Liver (tissue), 9 donors: ENCODE measurements around the gene FADS1. TPM values are rescaled to one million over a fixed set of nuclear protein-coding genes. Genes with fewer than 3 reads are reported as not detected.

ENCODE experiments used
- DNase-seq: peaks from one replicate; pipeline ENCODE4 v3.0.0-alpha.2; 2017; ENCODE audit warnings: low spot score
- H3K27ac ChIP-seq, 2 donors: one replicate each; pipeline ENCODE4 v1.7.0; 2013; ENCODE audit warnings: inconsistent platforms in 2 of 2, low read length in 2 of 2, control low read depth in 1 of 2, low read depth in 1 of 2, mild to moderate bottlenecking in 1 of 2
- H3K27me3 ChIP-seq, 4 donors: one replicate each; pipeline versions ENCODE4 v1.6.1 to v1.7.0; 2013; ENCODE audit warnings: low read length in 3 of 4, inconsistent platforms in 1 of 4, mild to moderate bottlenecking in 1 of 4, moderate library complexity in 1 of 4; ENCODE audit not compliant: control insufficient read depth in 4 of 4, insufficient read depth in 4 of 4
- H3K36me3 ChIP-seq, 4 donors: one replicate each; pipeline versions ENCODE4 v1.6.1 to v1.7.0; 2013; ENCODE audit warnings: low read length in 3 of 4, mild to moderate bottlenecking in 3 of 4, low read depth in 1 of 4, moderate library complexity in 1 of 4; ENCODE audit not compliant: control insufficient read depth in 4 of 4, insufficient read depth in 3 of 4
- H3K4me1 ChIP-seq, 4 donors: one replicate each; pipeline versions ENCODE4 v1.6.1 to v1.7.0; 2013; ENCODE audit warnings: low read length in 3 of 4, mild to moderate bottlenecking in 3 of 4, moderate library complexity in 1 of 4; ENCODE audit not compliant: control insufficient read depth in 4 of 4, insufficient read depth in 4 of 4
- H3K4me3 ChIP-seq, 3 donors: one replicate each; pipeline versions ENCODE4 v1.6.1 to v1.7.0; 2013; ENCODE audit warnings: low read length in 3 of 3, control low read depth in 1 of 3, low read depth in 1 of 3, mild to moderate bottlenecking in 1 of 3
- H3K9ac ChIP-seq, 2 donors: one replicate each; pipeline ENCODE4 v1.7.0; 2013; ENCODE audit warnings: low read length in 2 of 2, mild to moderate bottlenecking in 2 of 2, moderate library complexity in 2 of 2, control low read depth in 1 of 2, low read depth in 1 of 2
- H3K9me3 ChIP-seq, 4 donors: one replicate each; pipeline versions ENCODE4 v1.6.1 to v1.7.0; 2013; ENCODE audit warnings: low read length in 3 of 4; ENCODE audit not compliant: control insufficient read depth in 4 of 4
- CTCF ChIP-seq: fragments of 150-350 bp; IDR thresholded peaks from 2 replicates; pipeline ENCODE4 v1.5.1; 2017; ENCODE audit warnings: improper control_type of control experiment, low read depth, low read length; ENCODE audit not compliant: missing input control
- EGR1 ChIP-seq, 2 donors: IDR thresholded peaks; 2 replicates each; pipeline ENCODE4 v1.6.1; 2016 to 2018; ENCODE audit warnings: antibody characterized with exemption in 2 of 2, low read depth in 2 of 2
- GABPA ChIP-seq, 2 donors: IDR thresholded peaks in 1 of 2; conservative IDR thresholded peaks in 1 of 2; 2 replicates each; pipeline ENCODE4 v1.6.1; 2016; ENCODE audit warnings: antibody characterized with exemption in 2 of 2, mild to moderate bottlenecking in 1 of 2, moderate library complexity in 1 of 2
- HNF4A ChIP-seq, 2 donors: conservative IDR thresholded peaks; 2 replicates each; pipeline ENCODE4 v1.6.1; 2016; ENCODE audit warnings: antibody characterized with exemption in 2 of 2, mild to moderate bottlenecking in 2 of 2
- HNF4G ChIP-seq: IDR thresholded peaks from 2 replicates; pipeline ENCODE4 v1.6.1; 2016; ENCODE audit warnings: antibody characterized with exemption
- JUND ChIP-seq, 2 donors: IDR thresholded peaks; 2 replicates each; pipeline ENCODE4 v1.6.1; 2016; ENCODE audit warnings: antibody characterized with exemption in 2 of 2
- NR2F2 ChIP-seq: IDR thresholded peaks from 2 replicates; pipeline ENCODE4 v1.6.1; 2016; ENCODE audit warnings: antibody characterized with exemption
- SP1 ChIP-seq: IDR thresholded peaks from 2 replicates; pipeline ENCODE4 v1.6.1; 2018; ENCODE audit warnings: antibody characterized with exemption, mild to moderate bottlenecking
- TAF1 ChIP-seq: conservative IDR thresholded peaks from 2 replicates; pipeline ENCODE4 v1.6.1; 2016; ENCODE audit warnings: antibody characterized with exemption, mild to moderate bottlenecking
- YY1 ChIP-seq: IDR thresholded peaks from 2 replicates; pipeline ENCODE4 v1.6.1; 2016; ENCODE audit warnings: antibody characterized with exemption, mild to moderate bottlenecking
- WGBS: extraction: QIAGEN DNeasy Blood & Tissue Kit; methylation state at CpG from one replicate; pipeline ENCODE4 v1.1.7; 2013; 5-methylcytosine and 5-hydroxymethylcytosine counted together
- polyA plus RNA-seq, 2 donors: library from polyadenylated mRNA; stranded (reverse) in 1 of 2; unstranded in 1 of 2; fragments of 200-250 nt in 1 of 2; fragments of >200 nt in 1 of 2; fragmentation: Nextera tagmentation in 1 of 2; extraction: Ambion mirVana in 1 of 2; gene quantifications; one replicate each; pipeline versions ENCODE4 v1.2.1 to v1.2.3, GENCODE V29; 2013 to 2015
- total RNA-seq, 2 donors: library from RNA; depleted of rRNA; stranded (reverse); fragments of >200 nt; gene quantifications; one replicate each; pipeline ENCODE4 v1.2.3, GENCODE V29; 2014
- TF ChIP-seq, protein P1 (sequence below): IDR thresholded peaks from 2 replicates; pipeline ENCODE4 v1.6.1; 2016; ENCODE audit warnings: antibody characterized with exemption
- TF ChIP-seq, protein P2 (sequence below): IDR thresholded peaks from 2 replicates; pipeline ENCODE4 v1.6.1; 2016; ENCODE audit warnings: antibody characterized with exemption
- TF ChIP-seq, protein P3 (sequence below): IDR thresholded peaks from 2 replicates; pipeline ENCODE4 v1.6.1; 2016; ENCODE audit warnings: antibody characterized with exemption
- donor health status: healthy.
- donor health status: healthy.
- donor health status: healthy.
- donor health status: healthy.
- donor health status: healthy.

Gene FADS1
- total and polyA plus RNA-seq, 4 donors = 16.8 to 137 (median 58.7) TPM

GRCh38 chr11:61775606-61776554 is 40.9 kb downstream of the FADS1 start:
- no peak for TF ChIP-seq HNF4A (conservative IDR thresholded peaks at IDR 0.05)
- TF ChIP-seq, protein P1, sequence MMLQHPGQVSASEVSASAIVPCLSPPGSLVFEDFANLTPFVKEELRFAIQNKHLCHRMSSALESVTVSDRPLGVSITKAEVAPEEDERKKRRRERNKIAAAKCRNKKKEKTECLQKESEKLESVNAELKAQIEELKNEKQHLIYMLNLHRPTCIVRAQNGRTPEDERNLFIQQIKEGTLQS = no peak
- TF ChIP-seq, protein P2, sequence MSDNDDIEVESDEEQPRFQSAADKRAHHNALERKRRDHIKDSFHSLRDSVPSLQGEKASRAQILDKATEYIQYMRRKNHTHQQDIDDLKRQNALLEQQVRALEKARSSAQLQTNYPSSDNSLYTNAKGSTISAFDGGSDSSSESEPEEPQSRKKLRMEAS = no peak
- TF ChIP-seq, protein P3, sequence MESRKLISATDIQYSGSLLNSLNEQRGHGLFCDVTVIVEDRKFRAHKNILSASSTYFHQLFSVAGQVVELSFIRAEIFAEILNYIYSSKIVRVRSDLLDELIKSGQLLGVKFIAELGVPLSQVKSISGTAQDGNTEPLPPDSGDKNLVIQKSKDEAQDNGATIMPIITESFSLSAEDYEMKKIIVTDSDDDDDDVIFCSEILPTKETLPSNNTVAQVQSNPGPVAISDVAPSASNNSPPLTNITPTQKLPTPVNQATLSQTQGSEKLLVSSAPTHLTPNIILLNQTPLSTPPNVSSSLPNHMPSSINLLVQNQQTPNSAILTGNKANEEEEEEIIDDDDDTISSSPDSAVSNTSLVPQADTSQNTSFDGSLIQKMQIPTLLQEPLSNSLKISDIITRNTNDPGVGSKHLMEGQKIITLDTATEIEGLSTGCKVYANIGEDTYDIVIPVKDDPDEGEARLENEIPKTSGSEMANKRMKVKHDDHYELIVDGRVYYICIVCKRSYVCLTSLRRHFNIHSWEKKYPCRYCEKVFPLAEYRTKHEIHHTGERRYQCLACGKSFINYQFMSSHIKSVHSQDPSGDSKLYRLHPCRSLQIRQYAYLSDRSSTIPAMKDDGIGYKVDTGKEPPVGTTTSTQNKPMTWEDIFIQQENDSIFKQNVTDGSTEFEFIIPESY = no peak
- no peak for TF ChIP-seq TAF1
- Histone ChIP-seq H3K9me3 (no peaks in the 10 kb centered on the region), H3K27me3 (no peaks in the 10 kb centered on the region), H3K9ac (no peak overlapping the region), H3K4me1 (peaks cover 0 to 10% (median 9%) of the 10 kb centered on the region in 4 donors), H3K4me3 (no peak overlapping the region), H3K36me3 (peaks cover 0 to 23% (median 2%) of the 10 kb centered on the region in 4 donors), H3K27ac (no peak overlapping the region)
- 89% methylated on average over 20 of the region's 20 CpGs for WGBS
- DNase-seq = no peak

- no peak overlapping the region for H3K4me3 ChIP-seq
- H3K27ac ChIP-seq = no peak overlapping the region
- TF ChIP-seq, protein P3 = no peak
- TF ChIP-seq GABPA (IDR thresholded peaks at IDR 0.05 in 1 of 2, conservative IDR thresholded peaks at IDR 0.05 in 1 of 2) (no peak), SP1 (no peak)
- no peak overlapping the region for H3K9ac ChIP-seq
- 97% methylated on average over 6 of the region's 6 CpGs for WGBS
- H3K36me3 ChIP-seq = peaks cover 0 to 22% (median 2%) of the 10 kb centered on the region in 4 donors
- no peak for DNase-seq
- H3K4me1 ChIP-seq = peaks cover 0 to 10% (median 9%) of the 10 kb centered on the region in 4 donors
- no peaks in the 10 kb centered on the region for H3K9me3 ChIP-seq
- no peaks in the 10 kb centered on the region for H3K27me3 ChIP-seq
These were observed 41.7 kb downstream of the FADS1 start for GRCh38 chr11:61775106-61775505.

- WGBS = 91% methylated on average over 12 of the region's 12 CpGs
- Histone ChIP-seq H3K27ac (no peak overlapping the region), H3K9ac (no peak overlapping the region), H3K4me3 (no peak overlapping the region), H3K27me3 (no peaks in the 10 kb centered on the region), H3K9me3 (no peaks in the 10 kb centered on the region), H3K4me1 (peaks cover 0 to 12% (median 9%) of the 10 kb centered on the region in 4 donors), H3K36me3 (peaks cover 0 to 15% (median 2%) of the 10 kb centered on the region in 4 donors)
- no peak for DNase-seq
- TF ChIP-seq JUND (IDR thresholded peaks at IDR 0.05) = no peak
- no peak for TF ChIP-seq CTCF
- no peak for TF ChIP-seq YY1
- no peak for TF ChIP-seq HNF4A (conservative IDR thresholded peaks at IDR 0.05)
- no peak for TF ChIP-seq SP1
- TF ChIP-seq, protein P2 = no peak
- no peak for TF ChIP-seq HNF4G
- TF ChIP-seq, protein P1 = no peak
- no peak for TF ChIP-seq EGR1 (IDR thresholded peaks at IDR 0.05; ENCODE audit: low read depth in 2 of 2)
- no peak for TF ChIP-seq GABPA (IDR thresholded peaks at IDR 0.05 in 1 of 2, conservative IDR thresholded peaks at IDR 0.05 in 1 of 2)
- TF ChIP-seq NR2F2 = no peak
These were observed 42.4 kb downstream of the FADS1 start for GRCh38 chr11:61774411-61774810.
